Uterus (tissue), 2 donors: Measurements from ENCODE around the gene USO1.

Experiments
- CTCF ChIP-seq, 4 experiments: fragments of 200-600 bp in 2 of 4; fragments of 450-650 bp in 2 of 4; sonication (generic) in 2 of 4; IDR thresholded peaks; one replicate each; pipeline ENCODE4 v1.5.1; 2016 to 2019; ENCODE audit warnings: antibody characterized with exemption in 4 of 4, mild to moderate bottlenecking in 2 of 4, moderate library complexity in 1 of 4
- POLR2A ChIP-seq, 2 donors: fragments of 450-650 bp; IDR thresholded peaks; one replicate each; pipeline ENCODE4 v1.6.1; 2016; ENCODE audit warnings: antibody characterized with exemption in 2 of 2, mild to moderate bottlenecking in 1 of 2, moderate library complexity in 1 of 2

GRCh38 chr4:75742451-75742850, 18.1 kb downstream of the USO1 start:
- TF ChIP-seq POLR2A (IDR thresholded peaks at IDR 0.05) (no peak), CTCF (IDR thresholded peaks at IDR 0.05) (no peak)
